HG03469 (cell line): ENCODE results near the gene EHD4.

Experiments used
- ATAC-seq: cut with Tn5 transposase; IDR thresholded peaks from one replicate; pipeline ENCODE4 v1.9.1; 2021; ENCODE audit warnings: mild to moderate bottlenecking, moderate library complexity, moderate number of reproducible peaks; ENCODE audit not compliant: unreplicated experiment

EHD4 gene

GRCh38 chr15:41981371-41982132, 9.2 kb upstream of the EHD4 start:
- no peak for ATAC-seq

DNA sequence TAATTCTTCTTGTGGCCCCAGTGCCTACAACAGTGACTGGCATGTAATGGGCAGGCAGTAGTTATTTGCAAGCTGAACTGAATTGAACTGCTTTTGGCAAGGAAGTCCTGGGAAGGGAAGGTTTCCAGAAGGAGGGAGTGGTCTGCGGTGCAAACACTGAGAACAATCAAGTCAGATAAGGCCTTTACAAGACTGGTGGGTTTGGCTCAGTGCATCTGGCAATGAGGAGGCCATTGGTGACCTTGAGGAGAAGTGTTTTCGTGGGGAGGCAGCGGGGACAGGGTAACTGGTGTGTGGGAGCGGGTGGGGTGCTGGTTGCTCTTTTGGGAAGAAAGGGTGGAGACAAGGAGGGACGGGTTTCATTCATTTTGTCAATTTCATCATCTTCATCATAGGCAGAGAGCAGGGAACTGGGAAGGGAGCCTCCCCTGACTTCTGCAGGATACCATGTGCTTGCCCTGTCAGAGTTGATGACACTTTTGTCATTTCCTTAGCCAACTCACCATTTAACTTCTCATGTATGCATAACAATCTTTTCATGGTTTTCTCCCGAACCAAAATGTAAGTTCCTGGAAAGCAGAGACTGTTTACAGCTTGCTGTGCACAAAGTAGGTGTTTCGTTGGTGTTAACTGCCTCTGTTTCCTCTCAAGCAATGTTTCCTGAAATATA, 8.4 kb upstream of the EHD4 start:
- ATAC-seq: no peak

GRCh38 chr15:41979493-41980266, 7.3 kb upstream of the EHD4 start:
- ATAC-seq: no peak

DNA sequence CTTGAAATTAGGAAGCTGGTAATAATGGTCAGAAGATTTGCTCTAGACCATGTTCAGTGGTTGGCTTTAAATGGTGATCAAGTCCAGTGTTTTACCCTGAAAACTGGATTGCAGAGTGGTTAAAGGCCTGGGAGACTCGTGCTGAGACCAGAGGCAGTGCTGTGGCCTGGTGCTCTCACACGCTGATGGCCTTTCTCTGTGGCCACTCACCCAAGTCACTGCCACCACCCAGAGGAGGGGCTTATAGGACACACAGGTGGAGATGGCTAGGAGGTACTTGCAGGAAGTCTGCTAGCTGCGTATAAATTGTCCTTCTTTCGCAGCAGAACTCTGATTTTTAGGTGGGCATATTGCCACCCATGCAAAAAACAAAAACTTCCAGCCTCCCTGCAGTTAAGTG, 6.2 kb upstream of the EHD4 start:
- ATAC-seq: no peak

DNA sequence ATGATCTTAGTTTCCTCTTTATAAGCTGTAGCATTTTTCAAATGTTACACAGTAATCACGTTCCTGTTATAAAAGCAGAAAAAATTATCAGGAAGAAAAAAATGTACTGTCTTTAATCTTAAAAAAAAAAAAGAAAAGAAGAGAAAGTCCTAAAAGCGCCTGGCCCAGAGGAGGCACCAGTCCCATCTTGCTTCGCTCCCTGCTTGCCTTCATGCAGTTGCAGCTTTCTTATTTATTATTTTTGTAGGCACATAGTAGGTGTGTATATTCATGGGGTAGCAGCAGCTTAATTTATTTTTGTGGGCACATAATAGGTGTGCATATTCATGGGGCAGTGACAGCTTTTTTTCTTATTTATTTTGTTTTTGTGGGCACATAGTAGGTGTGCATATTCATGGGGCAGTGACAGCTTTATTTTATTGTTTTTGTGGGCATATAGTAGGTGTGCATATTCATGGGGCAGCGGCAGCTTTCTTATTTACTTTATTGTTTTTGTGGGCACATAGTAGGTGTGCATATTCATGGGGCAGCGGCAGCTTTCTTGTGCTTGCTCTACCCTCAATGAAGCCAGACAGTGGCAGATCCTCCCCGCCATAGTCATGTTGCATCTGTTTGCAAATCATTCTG, 5.5 kb upstream of the EHD4 start:
- no peak for ATAC-seq

GRCh38 chr15:41975669-41976068, 3.3 kb upstream of the EHD4 start:
- ATAC-seq: no peak

- no peak for ATAC-seq
Measured at GRCh38 chr15:41974041-41974440, 1.7 kb upstream of the EHD4 start.

- no peak for ATAC-seq
Measured at GRCh38 chr15:41971895-41972252, 483 bp downstream of the EHD4 start.

- no peak for ATAC-seq
Measured at GRCh38 chr15:41971089-41971894, 1.1 kb downstream of the EHD4 start.

DNA sequence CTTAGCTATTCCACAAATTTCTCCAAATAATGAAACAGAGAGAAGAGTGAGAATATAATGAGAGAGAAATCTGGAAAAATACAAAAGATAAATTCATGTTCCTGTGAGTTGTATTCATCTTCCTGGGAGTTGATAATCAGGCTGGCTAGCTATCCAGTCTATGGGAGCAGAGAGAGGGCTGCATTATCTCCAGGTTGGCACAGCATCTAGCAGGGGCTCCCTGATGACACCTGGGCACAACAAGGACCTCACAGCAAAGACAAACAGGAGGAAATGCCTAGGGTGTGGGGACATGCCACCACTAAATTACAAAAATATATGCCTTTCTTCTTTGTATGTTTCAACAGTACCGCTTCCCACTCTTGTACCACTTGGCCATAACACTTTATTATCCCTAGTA, 1.9 kb downstream of the EHD4 start:
- ATAC-seq: no peak

- no peak for ATAC-seq
Measured at GRCh38 chr15:41969851-41970431, 2.4 kb downstream of the EHD4 start.

- ATAC-seq: no peak
Measured at GRCh38 chr15:41968701-41969100, 3.7 kb downstream of the EHD4 start.

- no peak for ATAC-seq
Measured at GRCh38 chr15:41967506-41968206, 4.7 kb downstream of the EHD4 start.

- no peak for ATAC-seq
Measured at GRCh38 chr15:41966920-41967465, 5.4 kb downstream of the EHD4 start.

DNA sequence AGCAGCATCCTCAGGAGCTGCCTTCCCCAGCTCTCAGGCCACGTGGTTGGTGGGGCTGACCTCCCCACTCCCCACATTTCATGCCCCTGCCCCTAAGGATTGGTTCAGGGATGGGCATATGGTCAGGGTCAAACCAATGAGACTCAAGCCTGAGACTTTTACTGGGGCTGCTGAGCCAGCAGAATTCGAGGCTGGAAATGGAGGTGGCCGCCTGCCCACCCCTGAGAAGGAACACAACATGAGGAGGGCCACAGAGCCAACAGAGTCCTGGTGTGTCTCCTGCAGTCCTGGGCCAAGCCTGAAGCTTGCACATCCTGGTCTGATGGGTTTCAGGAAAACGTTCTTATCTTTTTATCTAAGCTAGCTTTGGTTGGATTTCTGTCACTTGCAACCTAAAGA, 5.9 kb downstream of the EHD4 start:
- no peak for ATAC-seq

- ATAC-seq: no peak
Measured at GRCh38 chr15:41965441-41966413, 6.6 kb downstream of the EHD4 start.

DNA sequence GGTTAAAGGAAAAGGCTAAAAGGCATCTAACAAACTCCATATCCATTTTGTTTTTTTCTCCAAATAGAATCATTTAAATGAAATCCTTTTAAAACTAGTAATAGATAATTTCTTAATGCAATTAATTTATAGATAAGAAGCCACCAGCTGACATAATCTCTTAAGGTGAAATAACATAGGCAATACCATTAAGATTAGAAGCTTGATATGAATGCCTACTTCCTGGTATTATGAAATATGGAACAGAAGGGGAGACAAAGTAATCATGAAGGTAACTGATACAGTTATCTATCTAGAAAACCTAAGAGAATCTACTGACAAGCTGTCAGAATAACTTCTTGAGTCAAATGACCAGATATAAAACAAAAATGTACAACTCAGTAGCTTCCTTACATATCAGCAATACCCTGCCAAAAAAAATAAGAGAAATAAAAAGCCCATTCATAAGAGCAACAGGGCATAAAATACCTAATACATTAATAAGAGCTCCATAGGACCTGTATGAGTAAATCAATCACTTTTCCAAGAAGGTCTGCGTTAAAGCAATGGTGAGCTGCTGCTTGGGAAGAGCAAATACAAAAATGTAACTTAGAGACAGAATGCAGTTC, 10.7 kb downstream of the EHD4 start:
- ATAC-seq: no peak

DNA sequence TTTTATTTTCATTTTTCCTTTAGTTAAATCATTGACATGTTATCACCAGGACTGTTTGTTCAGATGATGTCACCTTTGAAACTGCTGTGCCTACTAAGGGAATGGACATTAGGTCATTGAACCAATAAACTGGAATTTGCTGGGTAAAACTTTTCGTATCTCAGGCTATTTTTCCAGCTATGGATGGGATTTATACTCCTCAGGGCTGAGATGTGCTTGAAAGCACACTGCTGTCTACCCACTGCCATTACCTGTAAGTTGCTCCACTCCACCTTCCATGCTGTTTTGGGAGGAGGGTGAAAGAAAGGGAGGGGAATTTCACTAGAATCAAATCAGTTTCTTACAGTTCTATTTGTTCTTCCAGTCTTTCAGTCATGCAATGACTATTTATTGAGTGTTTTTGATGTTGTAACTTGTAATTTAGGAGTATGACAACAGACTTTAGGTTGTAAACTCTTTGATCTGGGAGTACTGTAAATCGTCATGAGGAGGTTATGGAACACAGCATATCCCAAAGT, 11.3 kb downstream of the EHD4 start:
- no peak for ATAC-seq
